ENCODE measurements around the gene CMIP. TPM values are rescaled to one million over a fixed set of nuclear protein-coding genes. Genes with fewer than 3 reads are reported as not detected.

CMIP gene
- polyA plus RNA-seq, 1 experiment = 4.9 TPM

DNA sequence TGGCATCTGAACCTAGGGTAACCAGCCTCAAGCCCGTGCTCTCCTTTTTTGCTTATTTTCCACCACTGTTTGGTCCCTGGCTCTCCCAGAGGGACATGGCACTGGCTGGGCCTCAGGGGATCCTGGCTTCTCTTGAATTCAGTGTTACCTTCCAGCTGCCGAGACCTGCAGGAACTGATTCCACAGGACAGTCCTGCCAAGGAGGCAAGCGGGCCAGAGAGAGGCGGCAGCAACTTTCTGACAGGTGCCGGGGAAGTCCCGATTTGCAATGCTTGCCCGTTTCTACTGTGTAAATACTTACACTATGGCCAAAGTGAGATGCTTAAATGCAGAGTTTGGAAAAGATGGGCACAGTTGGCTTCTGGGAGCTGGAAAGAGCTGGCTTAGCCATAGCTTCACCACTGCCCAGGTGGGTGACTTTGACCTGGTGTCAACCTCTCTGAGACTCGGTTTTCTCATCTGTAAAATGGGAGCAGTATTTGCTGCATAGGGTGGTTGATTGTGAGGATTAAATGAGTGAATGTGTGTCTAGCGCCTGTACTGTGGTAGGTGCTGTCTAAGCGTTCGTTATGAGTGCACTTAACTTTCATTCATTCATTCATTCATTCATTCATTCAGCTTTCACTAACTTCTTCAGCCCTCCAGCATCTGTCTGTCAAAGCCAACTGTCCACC is 124.9 kb downstream of the CMIP start:
- no peaks in the 10 kb centered on the region for H3K36me3 ChIP-seq (ENCODE audit: control insufficient read depth, insufficient read depth, low read length)
- ChIA-PET POLR2A (no interaction called here), CTCF (no interaction called here)
- H3K4me3 ChIP-seq (ENCODE audit: low read depth, low read length) = no peak overlapping the region
- DNase-seq (ENCODE audit: low read depth) = no peak
- TF ChIP-seq, protein P1, sequence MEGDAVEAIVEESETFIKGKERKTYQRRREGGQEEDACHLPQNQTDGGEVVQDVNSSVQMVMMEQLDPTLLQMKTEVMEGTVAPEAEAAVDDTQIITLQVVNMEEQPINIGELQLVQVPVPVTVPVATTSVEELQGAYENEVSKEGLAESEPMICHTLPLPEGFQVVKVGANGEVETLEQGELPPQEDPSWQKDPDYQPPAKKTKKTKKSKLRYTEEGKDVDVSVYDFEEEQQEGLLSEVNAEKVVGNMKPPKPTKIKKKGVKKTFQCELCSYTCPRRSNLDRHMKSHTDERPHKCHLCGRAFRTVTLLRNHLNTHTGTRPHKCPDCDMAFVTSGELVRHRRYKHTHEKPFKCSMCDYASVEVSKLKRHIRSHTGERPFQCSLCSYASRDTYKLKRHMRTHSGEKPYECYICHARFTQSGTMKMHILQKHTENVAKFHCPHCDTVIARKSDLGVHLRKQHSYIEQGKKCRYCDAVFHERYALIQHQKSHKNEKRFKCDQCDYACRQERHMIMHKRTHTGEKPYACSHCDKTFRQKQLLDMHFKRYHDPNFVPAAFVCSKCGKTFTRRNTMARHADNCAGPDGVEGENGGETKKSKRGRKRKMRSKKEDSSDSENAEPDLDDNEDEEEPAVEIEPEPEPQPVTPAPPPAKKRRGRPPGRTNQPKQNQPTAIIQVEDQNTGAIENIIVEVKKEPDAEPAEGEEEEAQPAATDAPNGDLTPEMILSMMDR (IDR thresholded peaks at IDR 0.05; ENCODE audit: insufficient read depth, low read depth, low read length) = no peak
- no peaks in the 10 kb centered on the region for H3K27me3 ChIP-seq (ENCODE audit: control insufficient read depth, insufficient read depth, low read length)

DNA sequence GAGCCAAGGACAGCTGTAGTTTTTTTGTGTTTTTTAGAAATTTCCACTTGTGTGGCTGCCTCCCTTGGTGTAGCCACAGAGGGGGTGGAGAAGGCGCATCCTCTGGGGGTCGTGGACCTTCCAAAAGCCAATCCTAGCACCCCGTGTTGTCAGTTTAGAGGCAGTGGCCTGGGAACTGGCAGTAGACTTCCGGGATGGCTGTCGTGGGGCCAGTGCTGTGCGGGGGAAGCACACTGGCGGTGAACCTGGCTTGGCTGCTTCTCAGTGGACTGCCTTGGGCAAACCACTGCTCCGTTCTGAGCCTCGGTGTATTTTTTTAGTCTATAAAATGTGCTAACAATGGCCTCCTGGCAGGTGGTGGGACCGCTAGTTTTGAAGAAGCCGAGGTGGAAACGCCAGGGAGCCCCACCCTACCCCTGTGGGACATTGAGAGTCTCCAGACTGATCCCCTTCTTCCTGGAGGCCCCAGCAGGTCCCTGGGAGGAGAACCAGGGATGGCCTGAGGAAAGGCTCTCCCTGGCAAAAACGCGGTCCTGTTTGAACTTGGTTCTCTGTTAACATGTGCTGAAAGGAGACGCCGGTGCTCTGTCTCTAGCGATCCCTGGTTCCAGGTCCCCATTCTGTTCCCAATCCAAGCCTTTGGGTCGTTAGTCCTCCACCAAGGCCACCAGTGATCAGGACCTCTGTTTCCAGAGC is 125.7 kb downstream of the CMIP start:
- H3K27me3 ChIP-seq (ENCODE audit: control insufficient read depth, insufficient read depth, low read length) = no peaks in the 10 kb centered on the region
- CTCF ChIA-PET = no interaction called here
- H3K36me3 ChIP-seq (ENCODE audit: control insufficient read depth, insufficient read depth, low read length) = no peaks in the 10 kb centered on the region
- H3K4me3 ChIP-seq (ENCODE audit: low read depth, low read length) = no peak overlapping the region
- POLR2A ChIA-PET = no interaction called here
- DNase-seq (ENCODE audit: low read depth) = no peak
- TF ChIP-seq, protein P1 (IDR thresholded peaks at IDR 0.05; ENCODE audit: insufficient read depth, low read depth, low read length) = no peak

DNA sequence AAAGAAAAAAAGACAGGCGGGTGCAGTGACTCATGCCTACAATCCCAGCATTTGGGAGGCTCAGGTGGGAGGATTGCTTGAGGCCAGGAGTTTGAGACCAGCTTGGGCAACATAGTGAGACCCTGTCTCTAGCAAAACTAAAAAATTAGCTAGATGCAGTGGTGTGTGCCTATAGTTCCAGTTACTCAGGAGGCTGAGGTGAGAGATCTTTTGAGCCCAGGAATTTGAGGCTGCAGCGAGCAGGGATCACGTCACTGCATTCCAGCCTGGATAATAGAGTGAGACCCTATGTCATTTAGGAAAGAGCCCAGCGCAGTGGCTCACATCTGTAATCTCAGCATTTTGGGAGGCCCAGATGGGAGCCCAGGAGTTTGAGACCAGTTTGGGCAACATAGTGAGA is 126.6 kb downstream of the CMIP start:
- ChIA-PET POLR2A (no interaction called here), CTCF (no interaction called here)
- TF ChIP-seq, protein P1 (IDR thresholded peaks at IDR 0.05; ENCODE audit: insufficient read depth, low read depth, low read length) = no peak
- H3K36me3 ChIP-seq (ENCODE audit: control insufficient read depth, insufficient read depth, low read length) = no peaks in the 10 kb centered on the region
- no peak for DNase-seq (ENCODE audit: low read depth)
- H3K27me3 ChIP-seq (ENCODE audit: control insufficient read depth, insufficient read depth, low read length) = no peaks in the 10 kb centered on the region
- no peak overlapping the region for H3K4me3 ChIP-seq (ENCODE audit: low read depth, low read length)

DNA sequence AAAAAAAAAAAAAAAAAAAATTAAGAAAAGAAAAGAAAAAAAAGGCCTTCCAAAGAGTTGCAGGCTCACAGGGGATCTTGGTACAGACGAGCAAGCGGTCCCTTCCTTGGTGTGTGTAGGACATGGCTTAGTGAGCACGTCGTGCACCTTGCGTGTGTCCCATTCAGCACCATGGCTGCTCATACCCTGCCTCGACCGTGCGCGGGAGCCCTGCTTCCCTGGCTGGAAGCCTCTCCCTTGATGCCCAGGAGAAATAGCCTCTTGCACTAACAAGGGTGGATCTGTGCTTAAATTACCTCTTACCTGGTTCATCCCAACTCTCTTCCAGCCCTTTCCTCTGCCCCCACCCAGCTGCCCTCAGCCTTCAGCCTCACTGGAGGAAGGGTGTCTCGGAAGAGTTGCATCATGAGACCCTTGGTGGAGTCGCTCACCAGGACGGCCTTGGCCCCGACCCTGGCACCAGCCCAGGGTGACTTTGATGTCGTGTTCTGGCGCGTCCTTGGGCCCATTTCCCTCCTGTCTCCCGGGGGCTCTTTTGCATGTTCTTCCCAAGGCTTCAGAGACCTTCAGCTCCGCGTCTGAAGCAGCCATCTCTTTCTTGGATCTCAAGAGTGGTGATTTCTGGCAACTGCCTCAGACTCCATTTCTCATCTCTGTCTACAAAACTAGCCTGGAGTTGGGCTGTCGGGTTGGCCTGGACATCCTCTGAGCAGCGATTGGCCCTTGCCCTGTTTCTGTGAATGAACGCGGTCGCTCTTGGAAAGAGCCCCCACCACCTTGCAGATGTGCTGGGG is 127.2 kb downstream of the CMIP start:
- no peak for DNase-seq (ENCODE audit: low read depth)
- CTCF ChIA-PET = no interaction called here
- TF ChIP-seq, protein P1 (IDR thresholded peaks at IDR 0.05; ENCODE audit: insufficient read depth, low read depth, low read length) = no peak
- Histone ChIP-seq H3K36me3 (ENCODE audit: control insufficient read depth, insufficient read depth, low read length) (no peaks in the 10 kb centered on the region), H3K4me3 (ENCODE audit: low read depth, low read length) (no peak overlapping the region), H3K27me3 (ENCODE audit: control insufficient read depth, insufficient read depth, low read length) (no peaks in the 10 kb centered on the region)
- POLR2A ChIA-PET = no interaction called here
